Activated naive CD8-positive, alpha-beta T cell treated with anti-CD3 and anti-CD28 coated beads for 36 hours (primary cell): ENCODE results near the gene RBSN. TPM values are rescaled to one million over a fixed set of nuclear protein-coding genes. Genes with fewer than 3 reads are reported as not detected.
"Not testable (repeated sequence)": the region's sequence is repeated elsewhere in the genome, so short reads cannot be mapped to it uniquely, and the experiment has no call there.

Source experiments
- DNase-seq: peaks from one replicate; pipeline ENCODE4 v3.0.0; 2021
- H3K27ac Mint-ChIP-seq: one replicate; pipeline ENCODE4 v1.8.0; 2022; ENCODE audit warnings: mild to moderate bottlenecking, moderate library complexity, mixed read lengths
- H3K27me3 Mint-ChIP-seq: one replicate; pipeline ENCODE4 v1.8.0; 2022; ENCODE audit warnings: mild to moderate bottlenecking, mixed read lengths
- H3K36me3 Mint-ChIP-seq: one replicate; pipeline ENCODE4 v1.8.0; 2021; ENCODE audit warnings: mild to moderate bottlenecking, mixed read lengths
- H3K4me1 Mint-ChIP-seq: one replicate; pipeline ENCODE4 v1.8.0; 2021; ENCODE audit warnings: mixed read lengths
- H3K4me3 Mint-ChIP-seq: one replicate; pipeline ENCODE4 v1.8.0; 2022; ENCODE audit warnings: mild to moderate bottlenecking, moderate library complexity, mixed read lengths
- H3K9me3 Mint-ChIP-seq: one replicate; pipeline ENCODE4 v1.8.0; 2022; ENCODE audit warnings: mixed read lengths
- total RNA-seq, 2 experiments: library from RNA; stranded (reverse); gene quantifications; one replicate each; pipeline ENCODE4 v1.2.3, GENCODE V29; 2021

Gene RBSN
- total RNA-seq: 1 to 10 TPM; 7.9 to 8.6 TPM

GRCh38 chr3:15098503-15099363 lies at the start of gene RBSN:
Gene RBSN (minus strand): TSS chr3:15099148. CDS start chr3:15096120, 3,028 bp downstream.
- Mint-ChIP-seq H3K27ac (peak within 1 kb of the TSS; percentile 88), H3K9me3 (no peaks in the 10 kb centered on the region), H3K4me1 (peaks cover 19% of the 10 kb centered on the region)

GRCh38 chr3:15148614-15149013 lies 49.7 kb upstream of the RBSN start:
- no peak for DNase-seq
- no peak overlapping the region for H3K27ac Mint-ChIP-seq
- H3K4me1 Mint-ChIP-seq: no peaks in the 10 kb centered on the region
- no peaks in the 10 kb centered on the region for H3K36me3 Mint-ChIP-seq
- H3K27me3 Mint-ChIP-seq: peaks cover 19% of the 10 kb centered on the region
- H3K9me3 Mint-ChIP-seq: no peaks in the 10 kb centered on the region
- no peak overlapping the region for H3K4me3 Mint-ChIP-seq

More at GRCh38 chr3:15098503-15099363, at the start of gene RBSN:
- H3K27me3 Mint-ChIP-seq: peaks cover 5% of the 10 kb centered on the region
- peak; percentile 97 for DNase-seq
- H3K36me3 Mint-ChIP-seq: peaks cover 5% of the 10 kb centered on the region
- H3K4me3 Mint-ChIP-seq: peak within 1 kb of the TSS; percentile 84

- not testable (repeated sequence) for H3K36me3 Mint-ChIP-seq, H3K4me3 Mint-ChIP-seq, DNase-seq, H3K9me3 Mint-ChIP-seq, H3K27ac Mint-ChIP-seq, H3K4me1 Mint-ChIP-seq
- peaks cover 15% of the 10 kb centered on the region for H3K27me3 Mint-ChIP-seq
These were observed 37.9 kb upstream of the RBSN start for GRCh38 chr3:15136885-15137284.

- H3K27me3 Mint-ChIP-seq: peaks cover 11% of the 10 kb centered on the region
- not testable (repeated sequence) for DNase-seq, H3K36me3 Mint-ChIP-seq, H3K9me3 Mint-ChIP-seq, H3K4me1 Mint-ChIP-seq, H3K4me3 Mint-ChIP-seq, H3K27ac Mint-ChIP-seq
These were observed 36.0 kb upstream of the RBSN start for GRCh38 chr3:15134968-15135367.

GRCh38 chr3:15128403-15128802 lies 29.5 kb upstream of the RBSN start:
- not testable (repeated sequence) for H3K9me3 Mint-ChIP-seq, H3K36me3 Mint-ChIP-seq, H3K27ac Mint-ChIP-seq, H3K4me3 Mint-ChIP-seq, DNase-seq, H3K27me3 Mint-ChIP-seq, H3K4me1 Mint-ChIP-seq

- H3K27me3 Mint-ChIP-seq, H3K36me3 Mint-ChIP-seq, H3K9me3 Mint-ChIP-seq: not testable (repeated sequence)
These were observed 28.0 kb upstream of the RBSN start for GRCh38 chr3:15126975-15127374.

GRCh38 chr3:15122398-15122797 lies 23.4 kb upstream of the RBSN start:
- DNase-seq: no peak
- peaks cover 1% of the 10 kb centered on the region for H3K9me3 Mint-ChIP-seq
- H3K4me1 Mint-ChIP-seq: peaks cover 3% of the 10 kb centered on the region
- H3K4me3 Mint-ChIP-seq: no peak overlapping the region
- H3K36me3 Mint-ChIP-seq: no peaks in the 10 kb centered on the region
- H3K27ac Mint-ChIP-seq: no peak overlapping the region
- peaks cover 10% of the 10 kb centered on the region for H3K27me3 Mint-ChIP-seq

More at GRCh38 chr3:15126975-15127374, 28.0 kb upstream of the RBSN start:
- not testable (repeated sequence) for H3K27ac Mint-ChIP-seq, DNase-seq, H3K4me3 Mint-ChIP-seq, H3K4me1 Mint-ChIP-seq

GRCh38 chr3:15121936-15122335 lies 23.0 kb upstream of the RBSN start:
- H3K27ac Mint-ChIP-seq: no peak overlapping the region
- H3K4me3 Mint-ChIP-seq: no peak overlapping the region
- no peak for DNase-seq
- peaks cover 8% of the 10 kb centered on the region for H3K27me3 Mint-ChIP-seq
- H3K4me1 Mint-ChIP-seq: peaks cover 3% of the 10 kb centered on the region
- H3K9me3 Mint-ChIP-seq: peaks cover 1% of the 10 kb centered on the region
- H3K36me3 Mint-ChIP-seq: no peaks in the 10 kb centered on the region

GRCh38 chr3:15120986-15121385 lies 22.0 kb upstream of the RBSN start:
- no peak overlapping the region for H3K27ac Mint-ChIP-seq
- H3K27me3 Mint-ChIP-seq: peaks cover 4% of the 10 kb centered on the region
- no peaks in the 10 kb centered on the region for H3K36me3 Mint-ChIP-seq
- H3K4me3 Mint-ChIP-seq: no peak overlapping the region
- DNase-seq: no peak
- H3K4me1 Mint-ChIP-seq: peaks cover 3% of the 10 kb centered on the region
- H3K9me3 Mint-ChIP-seq: peaks cover 1% of the 10 kb centered on the region

- no peaks in the 10 kb centered on the region for H3K4me1 Mint-ChIP-seq
- no peak for DNase-seq
- no peak overlapping the region for H3K27ac Mint-ChIP-seq
- H3K27me3 Mint-ChIP-seq: peaks cover 4% of the 10 kb centered on the region
- H3K9me3 Mint-ChIP-seq: no peaks in the 10 kb centered on the region
- no peak overlapping the region for H3K4me3 Mint-ChIP-seq
- H3K36me3 Mint-ChIP-seq: no peaks in the 10 kb centered on the region
These were observed 18.1 kb upstream of the RBSN start for GRCh38 chr3:15117011-15117410.

GRCh38 chr3:15116032-15116669 lies 17.2 kb upstream of the RBSN start:
- H3K27ac Mint-ChIP-seq: no peak overlapping the region
- H3K4me1 Mint-ChIP-seq: no peaks in the 10 kb centered on the region
- no peak overlapping the region for H3K4me3 Mint-ChIP-seq
- no peaks in the 10 kb centered on the region for H3K9me3 Mint-ChIP-seq
- H3K27me3 Mint-ChIP-seq: peaks cover 4% of the 10 kb centered on the region
- H3K36me3 Mint-ChIP-seq: no peaks in the 10 kb centered on the region
- no peak for DNase-seq

- Mint-ChIP-seq H3K4me3 (no peak overlapping the region), H3K27ac (no peak overlapping the region), H3K36me3 (no peaks in the 10 kb centered on the region), H3K9me3 (no peaks in the 10 kb centered on the region), H3K27me3 (peaks cover 4% of the 10 kb centered on the region), H3K4me1 (no peaks in the 10 kb centered on the region)
- DNase-seq: no peak
These were observed 15.8 kb upstream of the RBSN start for GRCh38 chr3:15114466-15115358.

GRCh38 chr3:15113884-15114283 lies 14.9 kb upstream of the RBSN start:
- Mint-ChIP-seq H3K4me1 (no peaks in the 10 kb centered on the region), H3K9me3 (no peaks in the 10 kb centered on the region), H3K27ac (no peak overlapping the region), H3K36me3 (no peaks in the 10 kb centered on the region), H3K4me3 (no peak overlapping the region), H3K27me3 (peaks cover 7% of the 10 kb centered on the region)
- no peak for DNase-seq

GRCh38 chr3:15113471-15113870 lies 14.5 kb upstream of the RBSN start:
- DNase-seq: no peak

GRCh38 chr3:15112011-15112410 lies 13.1 kb upstream of the RBSN start:
- Mint-ChIP-seq H3K27ac (no peak overlapping the region), H3K27me3 (peaks cover 9% of the 10 kb centered on the region)

More at GRCh38 chr3:15113471-15113870, 14.5 kb upstream of the RBSN start:
- H3K4me1 Mint-ChIP-seq: no peaks in the 10 kb centered on the region
- H3K4me3 Mint-ChIP-seq: no peak overlapping the region
- H3K36me3 Mint-ChIP-seq: no peaks in the 10 kb centered on the region
- no peaks in the 10 kb centered on the region for H3K9me3 Mint-ChIP-seq
- peaks cover 6% of the 10 kb centered on the region for H3K27me3 Mint-ChIP-seq
- no peak overlapping the region for H3K27ac Mint-ChIP-seq

More at GRCh38 chr3:15112011-15112410, 13.1 kb upstream of the RBSN start:
- Mint-ChIP-seq H3K4me3 (no peak overlapping the region), H3K9me3 (no peaks in the 10 kb centered on the region), H3K4me1 (peaks cover 2% of the 10 kb centered on the region), H3K36me3 (no peaks in the 10 kb centered on the region)
- DNase-seq: no peak
